ENCODE results near the gene WHRN.

- TF ChIP-seq CTCF (conservative IDR thresholded peaks at IDR 0.05) (no peak), EZH2 (IDR thresholded peaks at IDR 0.05; ENCODE audit: low read depth) (no peak)
Measured at GRCh38 chr9:114470581-114470980, 34.7 kb downstream of the WHRN start.

All from PC-9 (cell line).